Measurements from ENCODE around the gene WDR59. TPM values are rescaled to one million over a fixed set of nuclear protein-coding genes. Genes with fewer than 3 reads are reported as not detected.
A peak's percentile ranks its signal among the peaks of the same experiment; 100 is the strongest.
"Not testable (repeated sequence)": the region's sequence is repeated elsewhere in the genome, so short reads cannot be mapped to it uniquely, and the experiment has no call there.

The WDR59 gene
- total RNA-seq, 1 donor from 2014 or later, result 16.3 TPM

GRCh38 chr16:74991268-74991592 is 6.3 kb upstream of the WDR59 start:
- no peak for DNase-seq (ENCODE audit: low read depth)
- no peak overlapping the region for H3K4me3 ChIP-seq (ENCODE audit: low read depth, low read length)
- no peak for TF ChIP-seq CTCF (conservative IDR thresholded peaks at IDR 0.05; ENCODE audit: low read depth, low read length)

GRCh38 chr16:74990832-74991231 is 5.9 kb upstream of the WDR59 start:
- DNase-seq (ENCODE audit: low read depth), result no peak
- TF ChIP-seq CTCF (conservative IDR thresholded peaks at IDR 0.05; ENCODE audit: low read depth, low read length), result no peak
- no peak overlapping the region for H3K4me3 ChIP-seq (ENCODE audit: low read depth, low read length)

- H3K4me3 ChIP-seq (ENCODE audit: low read depth, low read length), result not testable (repeated sequence)
Observed at GRCh38 chr16:74989864-74990263, 4.9 kb upstream of the WDR59 start.

GRCh38 chr16:74987027-74987681 is 2.2 kb upstream of the WDR59 start:
- no peak for TF ChIP-seq CTCF (conservative IDR thresholded peaks at IDR 0.05; ENCODE audit: low read depth, low read length)
- DNase-seq (ENCODE audit: low read depth), result no peak
- H3K4me3 ChIP-seq (ENCODE audit: low read depth, low read length), result no peak overlapping the region

More at GRCh38 chr16:74989864-74990263, 4.9 kb upstream of the WDR59 start:
- DNase-seq (ENCODE audit: low read depth), result not testable (repeated sequence)

- TF ChIP-seq CTCF (conservative IDR thresholded peaks at IDR 0.05; ENCODE audit: low read depth, low read length), result no peak
- peak overlapping the region; percentile 100 for H3K4me3 ChIP-seq (ENCODE audit: low read depth, low read length)
- DNase-seq (ENCODE audit: low read depth), result no peak
Observed at GRCh38 chr16:74984194-74984528, 762 bp downstream of the WDR59 start.

GRCh38 chr16:74982256-74982655 is 2.7 kb downstream of the WDR59 start:
- no peak for DNase-seq (ENCODE audit: low read depth)

GRCh38 chr16:74975591-74975990 is 9.3 kb downstream of the WDR59 start:
- no peak for DNase-seq (ENCODE audit: low read depth)
- H3K4me3 ChIP-seq (ENCODE audit: low read depth, low read length), result no peak overlapping the region
- no peak for TF ChIP-seq CTCF (conservative IDR thresholded peaks at IDR 0.05; ENCODE audit: low read depth, low read length)

More at GRCh38 chr16:74982256-74982655, 2.7 kb downstream of the WDR59 start:
- no peak for TF ChIP-seq CTCF (conservative IDR thresholded peaks at IDR 0.05; ENCODE audit: low read depth, low read length)
- H3K4me3 ChIP-seq (ENCODE audit: low read depth, low read length), result no peak overlapping the region
